ENCODE data around the gene NID1.

- TF ChIP-seq CREM (CRISPR knock-in tag; IDR thresholded peaks at IDR 0.05) (no peak), ZSCAN18 (CRISPR knock-in tag; IDR thresholded peaks at IDR 0.05) (no peak), CTCF (IDR thresholded peaks at IDR 0.05) (no peak), ZMAT4 (CRISPR knock-in tag; IDR thresholded peaks at IDR 0.05) (no peak)
Observed at GRCh38 chr1:236063919-236064673, 794 bp downstream of the NID1 start.
